Effector CD4-positive, alpha-beta T cell (primary cell): Measurements from ENCODE around the gene EPS8.
"Not testable (repeated sequence)": the region's sequence is repeated elsewhere in the genome, so short reads cannot be mapped to it uniquely, and the experiment has no call there.

Experiments used
- DNase-seq: peaks from one replicate; pipeline ENCODE4 v3.0.0-alpha.2; 2020

Gene EPS8

DNA sequence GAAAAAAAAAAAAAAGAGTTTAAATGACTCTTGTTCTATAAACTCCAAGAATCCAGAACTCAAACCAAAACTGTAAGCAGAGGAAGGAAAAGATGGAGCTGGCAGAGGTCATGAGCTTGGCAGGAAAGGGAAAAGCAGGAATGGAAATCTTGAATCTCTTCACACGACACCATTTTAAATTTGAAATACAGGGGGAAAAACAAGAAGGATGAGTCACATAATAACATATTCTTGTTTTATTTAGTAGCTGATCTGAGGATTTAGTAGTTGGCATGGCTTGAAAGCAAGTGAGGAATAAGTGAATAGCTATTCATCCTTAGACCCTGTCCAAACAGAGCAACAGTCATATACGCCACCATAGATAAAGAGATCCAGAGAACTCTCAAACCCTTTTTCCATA is 35.0 kb downstream of the EPS8 start:
- DNase-seq = no peak

DNA sequence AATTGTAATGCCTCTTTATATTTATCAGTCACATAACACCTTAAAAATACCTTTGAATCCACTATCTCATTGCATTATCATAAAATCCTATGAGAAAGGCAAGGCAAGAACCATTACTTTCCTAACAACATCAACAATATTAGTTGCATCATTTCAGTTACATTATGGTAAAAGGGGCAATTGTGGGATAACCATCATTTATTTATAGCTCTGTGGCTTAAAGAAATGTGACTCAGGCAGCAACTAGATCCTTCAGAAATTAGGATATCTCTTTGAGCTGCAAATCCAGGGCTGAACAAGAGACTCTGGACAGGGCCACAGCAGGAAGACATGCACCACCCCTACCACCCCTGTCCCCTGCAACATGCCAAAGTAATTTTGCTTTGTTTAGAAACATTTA is 36.4 kb downstream of the EPS8 start:
- no peak for DNase-seq

GRCh38 chr12:15751741-15752140 is 37.4 kb downstream of the EPS8 start:
- no peak for DNase-seq

- no peak for DNase-seq
These were observed 39.3 kb downstream of the EPS8 start for GRCh38 chr12:15749937-15750336.

GRCh38 chr12:15741870-15742269 is 47.3 kb downstream of the EPS8 start:
- DNase-seq = not testable (repeated sequence)

GRCh38 chr12:15741082-15741481 is 48.1 kb downstream of the EPS8 start:
- no peak for DNase-seq

GRCh38 chr12:15740389-15740788 is 48.8 kb downstream of the EPS8 start:
- not testable (repeated sequence) for DNase-seq

DNA sequence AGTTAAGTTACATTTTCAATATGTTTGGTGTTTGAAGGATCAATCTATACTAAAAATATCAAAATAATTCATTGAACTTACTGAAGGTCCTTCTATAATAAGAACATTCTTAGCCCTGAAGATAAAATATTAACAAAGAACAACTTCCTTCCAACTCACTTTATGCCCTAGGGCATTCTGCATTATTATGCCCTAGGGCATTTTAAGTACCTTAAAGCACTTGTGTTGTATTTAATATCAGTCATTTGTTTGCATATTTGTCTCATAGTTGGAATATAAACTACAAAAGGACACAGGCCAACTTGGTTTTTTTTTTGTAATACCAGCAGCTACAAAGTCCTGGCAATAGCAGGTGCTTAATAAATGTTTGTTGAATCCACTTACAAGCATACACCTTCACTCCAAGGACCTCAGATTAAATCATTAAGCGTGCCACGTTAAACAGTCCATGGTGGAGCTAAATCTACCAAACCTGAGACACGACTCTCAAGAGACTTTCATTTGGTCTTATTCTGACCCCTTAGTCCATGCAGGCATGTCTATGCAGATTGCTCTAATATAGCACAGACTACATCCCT is 50.7 kb downstream of the EPS8 start:
- no peak for DNase-seq

GRCh38 chr12:15735837-15736615 is 53.2 kb downstream of the EPS8 start:
- DNase-seq = no peak

DNA sequence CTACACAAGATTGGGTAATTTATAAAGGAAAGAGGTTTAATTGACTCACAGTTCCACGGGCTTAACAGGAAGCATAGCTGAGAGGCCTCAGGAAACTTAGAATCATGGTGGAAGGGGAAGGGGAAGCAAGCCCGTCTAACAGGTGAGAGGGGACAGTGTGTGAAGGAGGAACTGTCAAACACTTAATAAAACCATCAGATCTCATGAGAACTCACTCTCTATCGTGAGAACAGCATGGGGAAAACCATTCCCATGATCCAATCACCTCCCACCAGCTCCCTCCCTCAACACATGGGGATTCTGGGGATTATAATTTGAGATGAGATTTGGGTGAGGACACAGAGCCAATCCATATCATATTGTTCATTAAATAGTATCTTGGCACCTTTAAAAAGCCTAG is 56.1 kb downstream of the EPS8 start:
- no peak for DNase-seq

DNA sequence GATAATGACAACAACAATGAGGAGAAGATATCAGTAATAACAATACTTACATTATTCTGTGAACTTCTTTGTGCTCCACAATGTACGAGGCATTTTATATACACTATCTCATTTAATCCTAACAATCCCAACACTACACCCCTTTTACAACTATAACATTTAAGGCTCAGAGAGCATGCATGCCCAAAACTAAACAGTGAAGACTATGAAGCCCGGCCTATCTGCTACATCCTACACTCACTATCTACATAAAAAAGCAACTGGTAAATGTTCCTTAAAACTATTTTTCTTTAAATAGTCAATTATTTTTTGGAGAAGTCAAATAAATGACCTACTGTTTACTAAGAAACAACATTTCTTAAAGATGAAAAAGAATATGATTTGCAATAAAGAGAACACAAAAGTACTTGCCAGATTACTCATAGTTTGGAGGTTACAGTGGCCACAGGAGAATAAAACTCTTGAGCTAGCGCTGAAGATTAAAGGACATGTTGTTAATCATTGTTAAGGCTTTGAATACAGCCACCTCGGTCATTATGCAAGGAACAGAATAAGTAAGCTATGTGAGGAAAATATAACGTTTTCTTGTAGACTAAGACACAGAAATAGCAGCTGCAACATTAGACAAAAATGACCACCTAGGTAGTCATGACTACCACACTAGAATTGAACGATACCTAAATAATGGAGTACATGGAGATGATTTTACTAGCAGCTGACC is 56.7 kb downstream of the EPS8 start:
- no peak for DNase-seq

GRCh38 chr12:15731940-15732339 is 57.2 kb downstream of the EPS8 start:
- no peak for DNase-seq

- no peak for DNase-seq
These were observed 60.1 kb downstream of the EPS8 start for GRCh38 chr12:15729097-15729496.

GRCh38 chr12:15728118-15728598 is 61.0 kb downstream of the EPS8 start:
- no peak for DNase-seq

DNA sequence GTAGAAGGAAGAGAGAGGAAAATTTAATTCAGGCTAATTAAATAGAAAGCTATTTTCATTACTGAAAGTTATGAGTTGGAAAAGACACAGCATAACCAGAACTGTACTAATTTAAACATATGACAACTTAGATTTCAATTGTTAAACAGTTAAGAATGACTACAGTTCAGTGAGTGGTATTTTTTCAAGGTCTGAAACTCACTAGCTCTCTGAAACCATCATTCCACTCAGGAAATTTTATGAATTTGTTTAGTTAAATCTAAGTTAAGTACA is 62.4 kb downstream of the EPS8 start:
- no peak for DNase-seq

DNA sequence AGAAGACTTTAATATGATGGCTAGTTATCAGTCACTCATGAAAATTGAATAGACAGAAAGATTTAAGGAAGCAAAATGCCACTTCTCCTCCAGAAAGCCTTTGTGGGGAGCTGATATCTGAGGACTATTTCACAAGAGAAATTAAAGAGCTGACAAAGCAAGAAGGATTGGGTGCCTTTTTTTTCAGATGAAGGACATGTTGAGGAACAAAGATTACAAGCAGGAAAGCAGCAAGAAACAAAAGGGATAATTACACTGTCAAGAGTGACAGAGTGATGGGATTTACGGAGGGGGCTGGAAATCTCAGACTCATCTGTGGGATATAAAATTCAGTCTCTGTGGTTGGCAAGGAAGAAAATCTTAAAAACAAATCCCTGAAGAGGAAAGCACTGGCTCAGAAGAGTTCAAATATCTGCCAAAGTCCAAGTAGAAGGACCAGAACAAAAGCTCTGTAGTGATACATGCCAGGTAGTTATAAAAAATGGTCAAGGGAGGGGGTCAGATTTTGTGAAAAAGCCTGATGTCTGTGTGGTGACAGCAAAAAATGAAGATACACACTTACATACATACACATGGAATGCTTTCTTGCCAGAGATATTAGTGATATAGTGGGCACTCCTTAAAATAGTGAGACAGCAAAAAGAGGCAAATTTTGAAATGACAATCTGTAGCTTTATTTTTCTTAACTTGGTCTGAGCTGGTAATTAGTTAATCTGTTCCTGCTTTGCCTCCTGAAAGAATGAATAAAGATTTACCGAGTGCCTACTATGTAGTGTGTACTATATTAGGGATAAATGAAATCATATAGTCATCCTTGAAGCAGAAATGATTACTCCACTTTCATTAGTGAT is 62.9 kb downstream of the EPS8 start:
- no peak for DNase-seq

DNA sequence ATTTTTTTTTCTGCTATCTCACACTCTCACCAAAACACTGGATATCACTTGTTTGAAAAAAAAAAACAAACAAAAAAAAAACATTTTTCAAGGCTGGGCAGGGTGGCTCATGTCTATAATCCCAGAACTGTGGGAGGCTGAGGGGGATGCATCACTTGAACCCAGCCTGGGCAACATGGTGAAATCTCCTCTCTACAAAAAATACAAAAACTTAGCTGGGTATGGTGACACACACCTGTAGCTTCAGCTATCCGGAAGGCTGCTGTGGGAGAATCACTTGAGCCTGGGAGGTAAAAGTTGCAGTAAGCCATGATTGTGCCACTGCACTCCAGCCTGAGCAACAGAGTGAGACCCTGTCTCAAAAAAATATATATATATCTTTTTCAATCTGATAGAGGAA is 66.2 kb downstream of the EPS8 start:
- no peak for DNase-seq

DNA sequence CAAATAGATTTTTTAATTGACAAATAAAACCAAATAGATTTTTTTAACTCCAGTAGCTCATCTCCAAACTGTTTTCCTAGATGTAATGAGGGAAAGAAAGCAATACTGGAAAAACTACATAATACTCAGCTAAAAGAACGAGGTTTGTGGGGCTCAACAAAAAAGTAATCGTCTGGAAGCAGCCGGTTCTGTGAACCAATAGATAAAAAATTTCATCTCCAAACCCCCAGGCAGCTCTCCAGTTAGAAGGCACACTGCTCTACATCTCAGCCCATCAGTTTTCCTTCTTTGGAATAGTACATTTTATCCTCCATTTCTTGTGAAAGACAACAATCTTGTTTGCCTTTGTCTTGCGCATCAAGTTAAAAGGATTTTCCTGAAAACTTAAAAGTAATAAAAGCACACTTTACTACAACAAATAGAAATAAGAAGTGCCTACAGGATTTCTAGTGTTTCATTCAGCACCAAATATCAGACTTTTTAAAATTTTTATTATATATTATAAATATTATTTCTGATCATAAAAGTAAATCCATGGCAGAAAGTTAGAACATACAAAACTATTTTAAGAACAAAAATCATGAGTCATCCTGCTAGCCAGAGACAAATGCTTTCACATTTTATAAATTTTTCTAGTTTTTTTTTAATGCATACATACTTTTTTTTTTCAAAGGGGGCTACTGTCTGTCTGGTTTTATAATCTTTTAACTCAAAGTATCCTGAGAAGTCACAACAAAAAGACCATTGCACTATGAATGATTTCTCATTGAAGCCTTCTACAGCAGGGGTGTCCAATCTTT is 67.7 kb downstream of the EPS8 start:
- DNase-seq = no peak

GRCh38 chr12:15720295-15720694 is 68.9 kb downstream of the EPS8 start:
- no peak for DNase-seq

GRCh38 chr12:15719230-15719629 is 70.0 kb downstream of the EPS8 start:
- DNase-seq = no peak

DNA sequence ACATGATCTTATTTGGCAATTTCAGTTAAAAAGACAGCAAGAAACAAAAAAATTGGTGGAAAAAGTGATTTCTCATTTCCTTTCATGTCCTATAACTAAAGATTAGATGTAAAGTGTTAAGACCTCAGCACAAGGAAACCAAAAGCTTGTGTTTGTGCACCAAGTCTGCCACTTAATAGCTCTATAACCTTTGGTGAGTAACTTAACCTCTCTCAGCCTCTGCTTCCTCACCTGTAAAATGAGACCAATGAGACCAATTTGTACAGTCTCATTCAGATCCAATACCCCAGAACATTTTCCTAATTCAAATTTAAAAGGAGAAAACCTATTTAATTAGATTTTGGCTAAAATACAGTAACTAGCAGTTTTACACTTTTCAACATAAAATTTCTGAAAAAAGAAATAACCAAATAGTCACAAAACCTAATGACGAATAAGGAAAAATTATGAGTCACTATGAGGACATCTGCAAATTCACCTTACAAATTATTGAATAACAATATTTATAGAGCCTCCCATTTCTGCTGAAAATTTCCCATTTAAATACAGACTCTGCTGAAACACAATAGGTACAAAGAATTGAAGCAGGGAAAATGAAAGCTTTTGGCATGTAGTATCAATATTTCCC is 71.1 kb downstream of the EPS8 start:
- DNase-seq = no peak

- DNase-seq = no peak
These were observed 72.6 kb downstream of the EPS8 start for GRCh38 chr12:15716581-15716980.
